ENCODE measurements around the gene ZFYVE21.
"Not testable (repeated sequence)": the region's sequence is repeated elsewhere in the genome, so short reads cannot be mapped to it uniquely, and the experiment has no call there.

ZFYVE21 gene

DNA sequence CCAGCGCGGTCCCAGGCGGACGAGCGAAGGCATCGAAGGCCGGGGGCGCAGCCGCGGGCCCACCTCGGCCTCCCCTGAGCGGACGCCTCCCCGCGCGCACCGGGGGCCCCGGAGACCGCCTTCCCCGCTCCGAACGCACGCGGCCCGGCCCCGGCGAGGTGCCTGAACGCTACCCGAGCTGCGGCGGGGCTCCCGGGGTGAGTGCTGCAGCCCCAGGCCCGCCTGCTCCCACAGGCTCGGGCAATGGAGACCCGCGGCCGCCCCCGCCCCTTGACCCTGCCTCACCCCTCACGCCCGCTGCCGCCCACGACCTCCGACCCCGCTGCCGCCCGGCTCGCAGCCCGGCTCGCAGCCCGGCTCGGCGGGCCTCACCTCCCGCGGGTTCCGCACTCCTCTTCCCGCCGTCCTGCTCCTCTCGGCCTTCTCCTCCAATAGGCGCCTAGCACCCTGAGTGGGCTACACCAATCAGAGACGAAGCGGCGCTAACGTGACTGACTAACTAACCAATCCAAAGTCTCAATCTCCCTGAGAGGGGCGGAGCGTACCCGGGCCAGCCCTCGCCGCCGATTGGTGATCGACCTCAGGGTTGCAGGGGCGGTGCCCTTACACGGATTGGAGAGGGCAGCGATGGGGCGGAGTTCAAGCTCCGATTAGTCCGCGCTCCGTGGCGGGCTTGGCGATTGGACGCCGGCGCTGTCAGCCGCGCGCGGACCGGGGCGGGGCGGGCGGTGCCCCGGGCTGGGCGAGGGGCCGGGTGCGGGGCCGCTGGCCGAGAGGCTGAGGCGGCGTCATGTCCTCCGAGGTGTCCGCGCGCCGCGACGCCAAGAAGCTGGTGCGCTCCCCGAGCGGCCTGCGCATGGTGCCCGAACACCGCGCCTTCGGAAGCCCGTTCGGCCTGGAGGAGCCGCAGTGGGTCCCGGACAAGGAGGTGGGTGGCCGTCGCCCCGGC is at the start of gene ZFYVE21, which contains the start of gene XRCC3:
TSS of gene ZFYVE21 (plus strand) at position 759 of the 949 bp plus-strand sequence. CDS start at position 791, 32 bp downstream.
TSS of gene XRCC3 (minus strand) at position 400 of the 949 bp plus-strand sequence. CDS start 4,364 bp downstream, outside the sequence.
- peak; percentile 100 for DNase-seq (ENCODE audit: low spot score)

DNA sequence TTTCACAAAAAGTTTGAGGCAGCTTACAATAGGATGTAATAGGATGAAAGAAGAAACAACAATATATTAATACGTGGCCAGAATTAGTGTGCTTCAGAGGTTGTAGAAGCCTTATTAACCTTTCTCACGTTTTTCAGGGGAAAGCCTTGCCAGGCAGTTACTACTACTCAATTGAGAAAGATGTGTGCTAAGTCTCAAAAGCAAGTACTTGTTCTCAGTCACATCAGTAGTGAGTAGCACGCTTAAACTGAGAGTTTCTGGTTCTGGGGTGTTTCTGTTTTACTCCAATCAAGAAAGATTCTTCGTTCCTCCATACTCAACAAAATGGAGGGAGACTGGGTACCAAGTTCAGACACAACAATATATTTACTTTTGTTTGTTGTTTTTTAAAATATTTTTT is 47.9 kb upstream of the ZFYVE21 start:
- no peak for DNase-seq (ENCODE audit: low spot score)

DNA sequence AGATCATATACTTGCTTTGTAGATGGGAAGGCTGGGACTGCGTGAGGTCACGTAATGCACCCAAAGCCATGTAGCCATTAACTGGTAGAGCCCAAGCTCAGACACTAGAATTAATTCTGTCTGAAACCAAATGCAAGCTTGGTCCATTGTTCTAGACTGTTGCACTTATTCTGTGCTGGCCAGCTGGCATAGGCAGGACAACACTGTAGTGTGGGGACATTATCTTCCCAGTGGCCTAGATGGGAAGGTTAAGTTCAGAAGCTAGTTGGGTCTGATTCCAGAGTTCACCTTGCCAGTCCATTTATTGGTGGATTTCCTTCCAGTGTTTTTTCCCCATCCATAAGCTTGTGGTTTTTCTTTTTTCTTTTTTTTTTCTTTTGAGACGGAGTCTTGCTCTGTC is 47.5 kb upstream of the ZFYVE21 start:
- DNase-seq (ENCODE audit: low spot score), result no peak

DNA sequence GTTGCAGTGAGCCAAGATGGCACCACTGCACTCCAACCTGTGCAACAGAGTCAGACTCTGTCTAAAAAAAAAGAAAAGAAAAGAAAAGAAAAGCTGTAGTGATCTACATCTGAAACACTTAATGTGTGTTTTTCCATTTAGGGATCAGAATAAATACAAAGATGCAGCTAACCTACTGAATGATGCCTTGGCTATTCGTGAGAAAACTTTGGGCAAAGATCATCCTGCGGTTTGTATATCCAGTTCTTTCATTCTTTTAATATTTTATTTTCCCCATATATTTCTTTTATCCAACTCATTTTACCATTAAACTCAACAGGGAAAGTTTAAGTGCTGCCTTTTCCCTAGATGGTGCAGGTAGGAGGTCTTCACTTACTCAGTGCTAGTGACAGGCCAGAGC is 46.2 kb upstream of the ZFYVE21 start:
- no peak for DNase-seq (ENCODE audit: low spot score)

DNA sequence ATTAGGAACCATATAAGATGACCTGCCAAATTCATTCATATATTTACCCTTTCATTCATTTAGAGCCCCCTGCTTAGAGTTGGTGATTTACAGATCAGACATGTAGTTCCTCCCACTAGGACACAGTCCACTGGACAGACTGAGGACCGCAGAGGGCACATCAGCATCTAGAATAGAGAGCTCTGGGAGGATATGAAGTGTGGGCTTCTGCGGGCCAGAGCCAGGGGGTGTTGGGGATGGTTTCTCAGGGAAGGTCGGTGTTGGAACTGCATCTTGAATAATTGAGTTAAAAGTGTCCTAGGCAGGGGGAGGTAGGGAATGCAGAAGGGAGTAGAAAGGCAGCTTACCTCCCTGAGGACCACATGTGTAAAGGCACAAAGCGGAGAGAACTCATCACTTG is 43.7 kb upstream of the ZFYVE21 start:
- no peak for DNase-seq (ENCODE audit: low spot score)

DNA sequence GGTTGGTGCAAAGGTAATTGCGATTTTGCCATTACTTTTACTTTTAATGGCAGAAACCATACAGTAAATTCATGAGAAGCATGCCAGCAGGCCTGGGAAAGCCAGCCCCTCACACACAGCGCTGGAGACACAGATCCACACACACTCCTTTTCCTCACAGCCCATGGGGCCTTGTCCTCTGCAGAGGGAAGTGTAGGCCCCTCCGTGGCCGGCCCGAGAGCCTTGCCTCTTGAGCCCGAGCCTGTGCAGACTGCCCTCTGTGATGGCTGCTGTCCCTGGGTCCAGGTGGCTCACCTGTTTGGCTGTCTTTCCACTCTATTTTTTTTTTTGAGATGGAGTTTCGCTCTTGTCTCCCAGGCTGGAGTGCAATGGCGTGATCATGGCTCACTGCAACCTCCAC is 39.7 kb upstream of the ZFYVE21 start:
- DNase-seq (ENCODE audit: low spot score), result no peak

DNA sequence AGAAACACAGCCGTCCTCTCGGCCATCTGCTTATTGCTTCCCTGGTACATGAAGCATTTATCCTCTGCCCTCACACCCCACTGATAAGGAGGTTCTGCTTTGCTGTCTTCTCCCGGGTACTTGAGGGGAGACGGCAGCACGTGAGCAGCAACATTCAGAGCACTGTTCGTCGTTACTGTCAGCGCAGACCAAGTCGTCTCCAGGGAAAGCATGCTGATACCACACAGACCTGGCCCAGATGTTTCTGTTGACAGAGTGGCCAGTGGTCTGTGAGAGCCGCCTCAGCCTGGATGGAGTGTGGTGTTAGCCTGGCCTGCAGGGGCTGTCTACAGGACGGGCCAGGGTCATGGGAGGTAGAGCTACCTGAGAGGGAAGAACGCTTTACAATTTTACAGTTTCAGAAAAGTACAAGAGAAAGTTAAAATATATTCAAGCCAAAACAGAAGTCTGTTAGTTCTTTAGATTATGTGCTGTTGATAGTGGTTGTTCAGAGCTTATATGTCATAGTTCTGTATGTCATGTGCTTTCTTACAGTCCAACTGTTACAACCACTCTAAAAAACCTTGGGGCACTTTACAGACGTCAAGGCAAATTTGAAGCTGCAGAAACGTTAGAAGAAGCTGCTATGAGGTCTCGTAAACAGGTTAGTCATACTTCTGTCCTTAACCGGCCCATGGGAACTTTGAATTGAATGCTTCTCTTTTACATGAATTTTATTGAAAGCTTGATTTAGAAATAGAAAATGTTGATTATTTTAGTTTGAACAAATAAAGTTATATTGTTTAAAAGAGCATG is 38.5 kb upstream of the ZFYVE21 start:
- DNase-seq (ENCODE audit: low spot score), result no peak

DNA sequence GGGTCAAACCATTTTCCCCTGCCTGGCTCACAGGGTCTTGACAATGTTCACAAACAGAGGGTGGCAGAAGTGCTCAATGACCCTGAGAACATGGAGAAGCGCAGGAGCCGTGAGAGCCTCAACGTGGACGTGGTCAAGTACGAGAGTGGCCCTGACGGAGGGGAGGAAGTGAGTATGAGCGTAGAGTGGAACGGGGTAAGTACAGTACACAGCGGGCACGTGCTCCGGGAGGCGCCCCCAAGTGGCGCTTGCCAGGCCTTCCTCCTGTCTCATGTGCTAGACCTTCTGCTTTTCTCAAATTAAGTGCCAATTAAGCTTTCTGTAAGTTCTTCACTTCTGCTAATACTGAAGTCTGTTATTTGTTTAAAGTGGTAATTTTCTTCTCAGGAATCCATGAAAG is 36.3 kb upstream of the ZFYVE21 start:
- DNase-seq (ENCODE audit: low spot score), result no peak

DNA sequence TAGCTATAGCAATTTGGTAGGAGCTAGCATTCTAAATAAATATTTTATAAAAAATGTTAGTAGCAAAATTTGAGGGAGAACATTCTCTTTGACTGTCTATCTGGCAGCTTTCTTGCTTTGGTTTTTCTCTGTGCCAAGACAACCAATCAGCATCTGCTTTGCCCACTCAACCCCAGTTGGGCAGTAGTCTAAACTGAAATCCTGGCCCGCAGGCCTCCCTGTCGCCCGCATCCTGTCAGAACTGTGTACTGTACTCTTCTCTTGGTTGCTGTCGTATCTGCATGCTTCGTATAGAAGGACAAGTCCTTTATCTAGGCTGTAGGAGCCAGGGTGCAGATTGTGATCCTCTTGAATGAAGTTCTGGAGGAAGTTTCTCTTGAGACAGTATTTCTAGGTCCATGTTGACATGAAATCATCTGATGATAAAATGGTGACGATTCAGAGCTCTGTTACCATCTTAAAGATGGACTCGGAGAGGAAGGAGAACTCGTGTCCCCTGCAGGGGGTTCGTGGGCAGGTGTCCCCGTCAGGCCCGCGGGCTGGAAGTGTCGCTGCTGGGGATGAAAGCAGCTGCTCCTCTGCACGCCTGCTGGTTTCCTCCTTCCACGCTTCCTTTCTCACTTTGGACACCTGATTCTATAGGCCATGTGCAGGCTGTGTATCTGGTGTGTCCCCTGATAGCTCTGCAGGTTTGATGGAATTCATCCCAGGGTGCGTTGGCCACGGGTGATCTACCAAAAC is 34.9 kb upstream of the ZFYVE21 start:
- DNase-seq (ENCODE audit: low spot score), result no peak

DNA sequence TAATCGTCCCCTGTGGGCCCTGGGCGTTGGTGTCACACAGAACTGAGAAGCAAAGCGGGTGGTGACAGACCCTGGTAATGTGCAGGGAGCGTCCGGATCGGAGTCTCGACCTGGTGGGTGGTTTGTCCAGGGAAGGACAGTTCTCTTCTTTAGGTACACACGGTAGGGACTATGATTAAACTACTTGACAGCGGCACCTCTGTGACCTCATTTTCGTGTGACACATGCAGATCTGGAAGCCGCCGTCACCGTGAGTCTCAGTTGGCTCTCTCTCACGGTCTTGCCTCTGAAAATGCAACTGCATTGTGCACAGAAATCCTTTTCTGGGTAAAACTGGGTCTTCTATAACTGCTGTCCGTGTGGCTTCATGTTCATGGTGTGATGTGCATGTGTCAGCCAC is 32.5 kb upstream of the ZFYVE21 start:
- no peak for DNase-seq (ENCODE audit: low spot score)

DNA sequence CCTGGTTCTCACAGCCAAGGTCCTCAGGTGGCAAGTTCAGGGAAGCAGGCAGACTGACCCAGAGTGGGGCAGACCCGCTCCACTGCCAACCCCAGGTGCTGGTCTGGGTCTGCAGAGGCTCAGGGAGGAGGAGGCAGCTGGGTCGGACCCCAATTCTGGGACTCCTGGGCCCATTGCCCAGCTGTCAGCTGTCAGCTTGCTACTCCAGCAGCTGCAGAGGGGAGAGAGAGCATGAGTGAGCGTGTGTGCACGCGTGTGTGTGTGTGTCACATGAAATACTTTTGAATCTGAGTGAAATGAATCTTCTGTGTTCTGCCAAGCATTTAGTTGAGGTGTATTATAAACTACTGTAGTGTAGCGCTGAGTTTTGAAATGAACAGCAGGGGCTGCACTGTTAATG is 31.1 kb upstream of the ZFYVE21 start:
- DNase-seq (ENCODE audit: low spot score), result no peak

DNA sequence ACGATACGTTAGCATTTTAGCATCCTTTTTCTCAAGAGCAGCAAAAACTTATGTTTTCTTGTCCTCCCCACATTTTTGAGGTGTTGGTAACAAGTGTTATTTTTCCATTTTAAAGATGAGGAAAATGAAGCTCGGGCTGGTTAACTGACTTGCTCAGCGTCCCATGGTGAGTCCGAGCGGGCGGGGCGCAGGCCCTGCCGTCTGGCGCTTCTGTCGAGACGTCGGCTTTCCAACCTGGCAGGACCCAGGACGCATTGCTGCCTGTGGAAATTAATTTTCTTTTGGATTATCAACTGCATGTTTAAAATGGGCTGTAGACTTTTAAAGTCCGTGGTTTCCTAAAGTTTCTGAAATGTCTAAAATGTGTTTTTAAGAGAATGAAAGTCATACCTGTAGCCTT is 30.7 kb upstream of the ZFYVE21 start:
- DNase-seq (ENCODE audit: low spot score), result no peak

DNA sequence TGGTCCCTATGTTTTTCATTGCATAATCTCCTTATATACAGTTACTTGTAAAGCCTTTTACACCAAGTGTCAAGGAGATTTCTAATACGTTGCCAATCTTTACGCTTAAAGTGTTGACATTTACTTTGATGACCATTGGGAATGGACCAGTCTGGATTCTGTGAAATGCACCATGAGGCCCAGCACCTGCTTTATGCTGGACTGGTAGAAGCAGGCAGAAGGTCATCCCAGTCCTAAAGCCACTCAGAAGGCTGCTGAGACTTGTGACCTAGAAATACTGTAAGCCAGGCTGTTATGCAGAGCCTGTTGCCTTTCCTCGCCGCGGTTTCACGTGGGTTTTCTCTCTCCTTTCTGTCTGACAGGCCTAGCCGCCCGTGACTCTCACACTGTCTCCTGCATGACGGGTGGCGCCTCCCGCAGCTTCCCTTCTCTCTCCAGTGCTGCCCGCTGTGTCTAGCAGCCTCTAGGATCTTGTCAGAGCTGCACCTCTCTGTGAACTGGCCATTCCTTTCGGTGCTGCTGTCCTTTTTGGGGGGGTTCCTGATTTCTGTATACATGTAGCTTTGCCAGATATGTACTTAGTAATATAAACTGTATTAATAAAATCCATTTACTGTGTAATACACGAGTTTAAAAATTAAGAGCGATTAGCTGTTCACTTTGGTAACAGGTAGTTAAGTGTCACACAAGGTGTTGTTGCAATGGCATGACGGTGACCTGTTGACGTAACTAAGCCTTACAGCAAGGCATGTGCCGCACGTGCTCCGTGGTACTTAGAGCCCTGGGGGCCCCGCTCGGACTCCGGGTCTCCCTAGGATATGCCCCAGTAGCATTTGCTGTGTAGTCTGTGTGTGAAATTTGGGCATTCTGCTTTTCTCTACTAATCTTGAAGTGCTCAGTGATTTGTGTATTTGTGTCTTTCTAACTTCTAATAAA is 30.1 kb upstream of the ZFYVE21 start:
- no peak for DNase-seq (ENCODE audit: low spot score)

DNA sequence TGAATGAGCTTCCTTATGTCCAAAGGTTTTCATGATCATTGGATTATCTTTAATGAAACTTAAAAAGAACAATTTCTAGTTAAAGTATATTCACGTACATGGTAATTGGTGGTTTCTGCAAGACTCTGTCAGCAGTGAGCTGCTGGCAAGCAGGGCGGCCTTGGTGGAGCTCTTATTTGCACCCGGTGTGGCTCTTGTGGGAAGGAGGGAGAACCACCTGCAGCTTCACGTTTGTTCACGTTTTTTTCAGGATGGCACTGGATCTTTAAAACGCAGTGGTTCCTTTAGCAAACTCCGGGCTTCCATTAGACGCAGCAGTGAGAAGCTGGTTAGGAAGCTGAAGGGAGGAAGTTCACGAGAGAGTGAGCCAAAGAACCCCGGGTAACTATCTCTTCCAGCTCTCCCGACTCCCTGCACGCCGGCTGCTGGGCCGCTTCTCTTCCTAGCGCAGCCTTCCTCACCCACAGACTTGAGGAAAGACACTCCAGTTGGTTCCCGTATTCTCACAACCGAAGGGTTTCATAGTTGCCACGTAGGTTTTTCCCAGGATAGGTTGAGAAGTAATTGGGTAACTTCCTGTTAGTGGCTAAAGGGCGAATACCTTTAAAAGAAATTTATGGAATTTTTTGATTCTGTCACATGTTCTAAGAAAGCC is 28.7 kb upstream of the ZFYVE21 start:
- no peak for DNase-seq (ENCODE audit: low spot score)

DNA sequence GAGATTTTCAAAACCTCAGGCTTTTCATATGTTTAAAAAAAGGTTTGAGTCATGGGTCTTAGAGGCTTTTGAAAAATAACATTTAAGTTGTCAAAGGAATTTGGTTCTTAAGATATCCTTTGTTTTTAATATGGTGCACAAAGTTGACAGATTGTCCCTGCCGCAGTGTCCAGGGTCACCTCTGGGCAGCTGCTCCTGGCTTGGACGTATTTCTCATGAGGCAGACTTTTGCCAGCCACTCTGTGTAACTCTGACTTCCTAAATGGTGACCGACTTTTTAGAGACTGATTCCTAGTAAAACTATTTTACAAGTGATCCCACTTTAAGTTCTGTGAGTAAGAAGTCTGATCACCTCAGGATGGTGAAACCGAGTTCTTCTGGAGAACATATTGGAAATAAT is 27.9 kb upstream of the ZFYVE21 start:
- DNase-seq (ENCODE audit: low spot score), result no peak

DNA sequence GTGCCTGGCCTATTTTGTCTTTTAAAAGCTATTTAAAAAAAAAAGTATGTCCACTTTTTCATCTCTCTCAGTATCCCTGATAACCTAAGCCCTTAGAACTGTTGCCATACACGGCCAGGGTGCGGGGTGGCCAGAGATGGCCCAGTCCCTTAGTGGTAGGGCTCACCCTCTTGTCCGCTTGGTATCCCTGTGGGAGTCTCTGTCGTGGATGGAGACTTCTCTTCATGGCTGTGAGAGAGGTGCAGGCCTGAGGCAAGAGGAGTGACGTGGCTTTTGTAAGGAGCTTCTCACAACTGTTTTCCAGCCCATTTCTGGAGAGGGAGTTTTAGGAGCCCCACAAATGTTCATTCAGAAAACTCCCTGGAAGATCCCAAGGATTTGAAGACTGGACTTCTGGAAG is 27.2 kb upstream of the ZFYVE21 start:
- DNase-seq (ENCODE audit: low spot score), result no peak

DNA sequence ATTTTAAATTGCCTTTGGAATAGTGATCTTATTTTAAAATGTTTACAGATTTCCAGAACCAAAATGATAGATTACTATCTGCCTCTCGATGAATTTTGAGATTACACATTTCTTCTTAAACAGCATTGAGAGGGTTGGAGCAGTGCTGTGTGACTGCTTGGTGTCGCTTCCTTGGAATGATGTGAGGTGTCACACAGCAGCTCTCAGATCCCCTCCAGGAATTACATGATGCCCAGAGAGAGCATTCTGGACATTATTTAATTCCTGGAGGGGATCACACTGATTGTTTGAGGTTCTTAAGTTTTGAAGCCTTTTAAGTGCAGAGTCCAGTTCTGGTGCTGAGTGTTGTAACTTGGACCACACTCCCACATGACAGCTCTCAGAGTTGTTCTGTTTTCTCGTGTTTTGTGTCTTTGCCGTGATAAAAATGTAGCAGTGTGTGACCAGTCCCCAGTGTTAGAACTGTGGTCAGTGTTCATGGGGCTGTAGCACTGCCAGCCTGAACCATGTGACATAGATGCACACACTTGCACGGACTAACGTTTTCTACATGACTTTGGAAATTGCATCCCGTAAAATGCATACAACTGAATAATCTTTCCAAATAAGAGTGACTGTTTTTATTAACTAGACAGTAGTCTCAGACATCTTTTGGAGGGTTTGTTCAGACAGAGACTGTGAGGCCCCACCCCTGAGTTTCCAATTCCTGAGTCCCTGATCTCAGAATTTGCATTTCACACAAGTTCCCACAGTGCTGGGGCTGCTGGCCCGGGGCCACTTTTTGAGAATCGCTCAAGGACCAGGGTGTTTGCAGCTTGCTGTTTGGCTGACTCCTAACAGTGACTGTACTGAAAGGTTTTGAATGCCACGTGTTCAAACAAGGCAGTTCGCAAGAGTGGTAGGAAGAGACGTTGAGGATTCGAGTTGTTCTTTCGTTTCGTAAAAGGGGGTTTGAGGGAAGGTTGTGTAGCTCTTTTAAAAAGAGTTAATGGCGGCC is 26.4 kb upstream of the ZFYVE21 start:
- no peak for DNase-seq (ENCODE audit: low spot score)

DNA sequence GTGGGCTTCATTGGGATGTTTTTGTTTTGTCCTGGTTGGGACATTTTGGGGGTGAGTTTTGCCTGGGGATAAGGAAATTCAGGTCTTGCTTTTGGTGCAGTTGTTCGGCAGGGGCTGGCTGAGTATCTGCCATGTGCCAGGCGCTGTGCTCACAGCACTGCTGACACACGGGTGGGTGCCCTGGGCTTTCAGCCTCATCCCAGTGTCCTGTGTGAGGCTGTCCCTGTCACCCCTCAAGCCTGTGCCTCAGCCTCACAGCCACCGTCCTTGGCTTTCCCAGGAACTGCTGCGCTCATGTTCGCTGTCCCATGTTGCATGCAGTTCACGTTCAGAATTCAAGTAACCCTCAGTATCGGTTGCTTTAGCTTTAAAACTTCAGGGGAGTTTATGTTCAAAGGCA is 25.3 kb upstream of the ZFYVE21 start:
- DNase-seq (ENCODE audit: low spot score), result no peak

DNA sequence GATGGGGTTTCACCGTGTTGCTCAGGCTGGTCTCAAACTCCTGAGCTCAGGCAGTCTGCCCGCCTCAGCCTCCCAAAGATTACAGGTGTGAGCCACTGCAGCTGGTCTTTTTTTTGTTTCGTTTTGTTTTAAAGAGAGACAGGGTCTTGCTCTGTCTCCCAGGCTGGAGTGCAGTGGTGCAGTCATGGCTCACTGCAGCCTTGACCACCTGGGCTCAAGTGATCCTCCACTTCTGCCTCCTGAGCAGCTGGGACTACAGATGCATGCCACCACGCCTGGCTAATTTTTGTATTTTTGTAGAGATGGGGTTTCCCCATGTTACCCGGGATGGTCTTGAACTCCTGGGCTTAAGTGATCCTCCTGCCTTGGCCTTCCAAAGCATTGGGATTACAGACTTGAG is 24.0 kb upstream of the ZFYVE21 start:
- DNase-seq (ENCODE audit: low spot score), result not testable (repeated sequence)

Measured in ecto neural progenitor cell (in vitro differentiated cells).